ENCODE measurements around the gene UQCC2.

- TF ChIP-seq, protein P1, sequence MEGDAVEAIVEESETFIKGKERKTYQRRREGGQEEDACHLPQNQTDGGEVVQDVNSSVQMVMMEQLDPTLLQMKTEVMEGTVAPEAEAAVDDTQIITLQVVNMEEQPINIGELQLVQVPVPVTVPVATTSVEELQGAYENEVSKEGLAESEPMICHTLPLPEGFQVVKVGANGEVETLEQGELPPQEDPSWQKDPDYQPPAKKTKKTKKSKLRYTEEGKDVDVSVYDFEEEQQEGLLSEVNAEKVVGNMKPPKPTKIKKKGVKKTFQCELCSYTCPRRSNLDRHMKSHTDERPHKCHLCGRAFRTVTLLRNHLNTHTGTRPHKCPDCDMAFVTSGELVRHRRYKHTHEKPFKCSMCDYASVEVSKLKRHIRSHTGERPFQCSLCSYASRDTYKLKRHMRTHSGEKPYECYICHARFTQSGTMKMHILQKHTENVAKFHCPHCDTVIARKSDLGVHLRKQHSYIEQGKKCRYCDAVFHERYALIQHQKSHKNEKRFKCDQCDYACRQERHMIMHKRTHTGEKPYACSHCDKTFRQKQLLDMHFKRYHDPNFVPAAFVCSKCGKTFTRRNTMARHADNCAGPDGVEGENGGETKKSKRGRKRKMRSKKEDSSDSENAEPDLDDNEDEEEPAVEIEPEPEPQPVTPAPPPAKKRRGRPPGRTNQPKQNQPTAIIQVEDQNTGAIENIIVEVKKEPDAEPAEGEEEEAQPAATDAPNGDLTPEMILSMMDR (IDR thresholded peaks at IDR 0.05), result no peak
- TF ChIP-seq ZFX (IDR thresholded peaks at IDR 0.05; ENCODE audit: borderline replicate concordance), result no peak
Measured at GRCh38 chr6:33720998-33721397, 9.5 kb upstream of the UQCC2 start.

Measured in 22Rv1 (cell line).